Measurements from ENCODE around the gene NLK.

The NLK gene

DNA sequence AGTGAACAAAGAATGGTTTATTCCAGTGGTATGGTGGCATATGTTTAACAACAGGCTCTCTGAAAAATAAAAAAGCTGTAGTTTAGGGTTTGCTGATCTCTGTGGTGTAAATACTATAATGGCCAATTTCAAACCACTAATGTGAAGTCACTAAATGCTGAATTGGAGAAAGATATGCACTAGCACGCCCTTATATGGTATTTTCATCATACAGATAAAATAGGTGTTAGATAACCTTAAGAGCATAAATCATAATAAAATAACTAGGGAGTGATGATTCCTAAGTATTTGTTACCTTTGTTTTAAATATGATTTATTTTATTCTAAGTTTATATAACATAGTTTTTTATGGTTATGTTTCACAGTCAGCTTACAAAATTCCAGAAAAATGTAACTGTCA, 17.2 kb downstream of the NLK start:
- Histone ChIP-seq H3K9me3 (no peaks in the 10 kb centered on the region), H3K4me1 (ENCODE audit: control insufficient read depth in 1 of 2, insufficient read depth in 1 of 2, low read depth in 1 of 2, low read length in 1 of 2) (peaks cover 28 to 31% of the 10 kb centered on the region in 2 experiments), H3K4me3 (ENCODE audit: low read depth in 1 of 2, low read length in 1 of 2) (no peak overlapping the region), H3K27ac (no peak overlapping the region), H3K36me3 (no peaks in the 10 kb centered on the region), H3K27me3 (no peaks in the 10 kb centered on the region)
- TF ChIP-seq, protein P1, sequence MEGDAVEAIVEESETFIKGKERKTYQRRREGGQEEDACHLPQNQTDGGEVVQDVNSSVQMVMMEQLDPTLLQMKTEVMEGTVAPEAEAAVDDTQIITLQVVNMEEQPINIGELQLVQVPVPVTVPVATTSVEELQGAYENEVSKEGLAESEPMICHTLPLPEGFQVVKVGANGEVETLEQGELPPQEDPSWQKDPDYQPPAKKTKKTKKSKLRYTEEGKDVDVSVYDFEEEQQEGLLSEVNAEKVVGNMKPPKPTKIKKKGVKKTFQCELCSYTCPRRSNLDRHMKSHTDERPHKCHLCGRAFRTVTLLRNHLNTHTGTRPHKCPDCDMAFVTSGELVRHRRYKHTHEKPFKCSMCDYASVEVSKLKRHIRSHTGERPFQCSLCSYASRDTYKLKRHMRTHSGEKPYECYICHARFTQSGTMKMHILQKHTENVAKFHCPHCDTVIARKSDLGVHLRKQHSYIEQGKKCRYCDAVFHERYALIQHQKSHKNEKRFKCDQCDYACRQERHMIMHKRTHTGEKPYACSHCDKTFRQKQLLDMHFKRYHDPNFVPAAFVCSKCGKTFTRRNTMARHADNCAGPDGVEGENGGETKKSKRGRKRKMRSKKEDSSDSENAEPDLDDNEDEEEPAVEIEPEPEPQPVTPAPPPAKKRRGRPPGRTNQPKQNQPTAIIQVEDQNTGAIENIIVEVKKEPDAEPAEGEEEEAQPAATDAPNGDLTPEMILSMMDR (IDR thresholded peaks at IDR 0.05): no peak

GRCh38 chr17:28065706-28066105, 23.2 kb downstream of the NLK start:
- H3K4me1 ChIP-seq (ENCODE audit: control insufficient read depth in 1 of 2, insufficient read depth in 1 of 2, low read depth in 1 of 2, low read length in 1 of 2): peaks cover 23 to 25% of the 10 kb centered on the region in 2 experiments
- no peaks in the 10 kb centered on the region for H3K36me3 ChIP-seq
- H3K9me3 ChIP-seq: no peaks in the 10 kb centered on the region
- peak overlapping the region; percentile 58 for H3K27ac ChIP-seq
- TF ChIP-seq, protein P1 (IDR thresholded peaks at IDR 0.05): no peak
- H3K27me3 ChIP-seq: no peaks in the 10 kb centered on the region
- H3K4me3 ChIP-seq (ENCODE audit: low read depth in 1 of 2, low read length in 1 of 2): no peak overlapping the region

- peaks cover 23 to 25% of the 10 kb centered on the region in 2 experiments for H3K4me1 ChIP-seq (ENCODE audit: control insufficient read depth in 1 of 2, insufficient read depth in 1 of 2, low read depth in 1 of 2, low read length in 1 of 2)
- H3K4me3 ChIP-seq (ENCODE audit: low read depth in 1 of 2, low read length in 1 of 2): no peak overlapping the region
- no peaks in the 10 kb centered on the region for H3K9me3 ChIP-seq
- no peak overlapping the region for H3K27ac ChIP-seq
- TF ChIP-seq, protein P1 (IDR thresholded peaks at IDR 0.05): no peak
- H3K36me3 ChIP-seq: no peaks in the 10 kb centered on the region
- H3K27me3 ChIP-seq: no peaks in the 10 kb centered on the region
Observed at GRCh38 chr17:28069061-28069460, 26.6 kb downstream of the NLK start.

GRCh38 chr17:28071179-28071578, 28.7 kb downstream of the NLK start:
- H3K4me3 ChIP-seq (ENCODE audit: low read depth in 1 of 2, low read length in 1 of 2): no peak overlapping the region
- no peaks in the 10 kb centered on the region for H3K36me3 ChIP-seq
- H3K27ac ChIP-seq: no peak overlapping the region

DNA sequence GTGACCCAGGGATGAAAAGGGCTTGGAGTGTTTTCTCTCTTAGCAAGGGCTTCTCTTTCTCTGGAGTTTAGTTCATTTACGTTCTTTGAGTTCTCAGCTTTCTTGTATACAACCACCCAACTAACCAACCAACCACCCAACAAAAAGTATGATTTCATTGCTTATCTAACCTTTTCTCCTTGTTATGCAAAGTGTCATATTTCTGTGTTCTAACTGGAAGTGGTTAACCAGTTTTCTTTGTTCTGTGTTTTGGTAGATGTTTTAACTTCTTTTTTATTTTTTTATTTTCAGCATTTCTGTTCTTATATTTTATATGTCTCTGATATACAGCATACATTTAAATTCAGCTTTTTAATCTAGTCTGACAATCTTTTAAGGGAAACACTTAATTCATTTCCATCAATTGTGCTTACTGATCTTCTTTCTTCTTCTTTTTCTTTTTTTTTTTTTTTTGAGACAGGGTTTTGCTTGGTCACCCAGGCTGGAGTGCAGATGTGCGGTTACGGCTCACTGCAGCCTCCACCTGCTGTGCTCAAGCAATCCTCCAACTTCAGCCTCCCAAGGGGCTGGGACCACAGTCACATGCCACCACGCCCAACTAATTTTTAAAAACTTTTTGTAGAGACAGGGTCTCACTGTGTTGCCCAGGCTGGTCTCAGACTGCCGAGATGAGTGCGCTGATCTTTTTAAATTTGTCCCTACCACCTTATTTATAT, 29.6 kb downstream of the NLK start:
- TF ChIP-seq, protein P1 (IDR thresholded peaks at IDR 0.05): no peak
- Histone ChIP-seq H3K9me3 (no peaks in the 10 kb centered on the region), H3K27me3 (no peaks in the 10 kb centered on the region), H3K36me3 (no peaks in the 10 kb centered on the region), H3K4me1 (ENCODE audit: control insufficient read depth in 1 of 2, insufficient read depth in 1 of 2, low read depth in 1 of 2, low read length in 1 of 2) (peaks cover 2 to 4% of the 10 kb centered on the region in 2 experiments), H3K4me3 (ENCODE audit: low read depth in 1 of 2, low read length in 1 of 2) (no peak overlapping the region), H3K27ac (no peak overlapping the region)

More at GRCh38 chr17:28071179-28071578, 28.7 kb downstream of the NLK start:
- Histone ChIP-seq H3K9me3 (no peaks in the 10 kb centered on the region), H3K27me3 (no peaks in the 10 kb centered on the region), H3K4me1 (ENCODE audit: control insufficient read depth in 1 of 2, insufficient read depth in 1 of 2, low read depth in 1 of 2, low read length in 1 of 2) (peaks cover 4% of the 10 kb centered on the region in 2 experiments)
- TF ChIP-seq, protein P1 (IDR thresholded peaks at IDR 0.05): no peak
